Activated T-cell treated with anti-CD3 and anti-CD28 coated beads, Interleukin-2, amount 50 U/mL, for 4 hours (primary cell): Measurements from ENCODE around the gene EFNA5. TPM values are rescaled to one million over a fixed set of nuclear protein-coding genes. Genes with fewer than 3 reads are reported as not detected.

Experiments used
- ATAC-seq, 2 donors: fragments of 200-7000 bp; cut with Tn5 transposase; one replicate each; pipeline ENCODE4 v1.10.0; 2021
- DNase-seq: peaks from one replicate; pipeline ENCODE4 v3.0.0-alpha.2; 2020
- H3K27me3 Mint-ChIP-seq: one replicate; pipeline ENCODE4 v1.8.0; 2021; ENCODE audit warnings: low read depth, mixed read lengths
- H3K36me3 Mint-ChIP-seq: one replicate; pipeline ENCODE4 v1.8.0; 2022; ENCODE audit warnings: mixed read lengths; ENCODE audit not compliant: insufficient read depth
- H3K4me1 Mint-ChIP-seq: one replicate; pipeline ENCODE4 v1.8.0; 2021; ENCODE audit warnings: low read depth, mixed read lengths
- H3K4me3 Mint-ChIP-seq: one replicate; pipeline ENCODE4 v1.8.0; 2021; ENCODE audit warnings: mild to moderate bottlenecking, moderate library complexity, mixed read lengths
- H3K9me3 Mint-ChIP-seq: one replicate; pipeline ENCODE4 v1.8.0; 2021; ENCODE audit warnings: mixed read lengths
- total RNA-seq, 3 donors: library from RNA; stranded (reverse); gene quantifications; one replicate each; pipeline ENCODE4 v1.2.1, GENCODE V29; 2021

EFNA5 gene
- total RNA-seq, 3 donors from 2014 or later: 0.13 to 0.24 TPM; not detected in 1

DNA sequence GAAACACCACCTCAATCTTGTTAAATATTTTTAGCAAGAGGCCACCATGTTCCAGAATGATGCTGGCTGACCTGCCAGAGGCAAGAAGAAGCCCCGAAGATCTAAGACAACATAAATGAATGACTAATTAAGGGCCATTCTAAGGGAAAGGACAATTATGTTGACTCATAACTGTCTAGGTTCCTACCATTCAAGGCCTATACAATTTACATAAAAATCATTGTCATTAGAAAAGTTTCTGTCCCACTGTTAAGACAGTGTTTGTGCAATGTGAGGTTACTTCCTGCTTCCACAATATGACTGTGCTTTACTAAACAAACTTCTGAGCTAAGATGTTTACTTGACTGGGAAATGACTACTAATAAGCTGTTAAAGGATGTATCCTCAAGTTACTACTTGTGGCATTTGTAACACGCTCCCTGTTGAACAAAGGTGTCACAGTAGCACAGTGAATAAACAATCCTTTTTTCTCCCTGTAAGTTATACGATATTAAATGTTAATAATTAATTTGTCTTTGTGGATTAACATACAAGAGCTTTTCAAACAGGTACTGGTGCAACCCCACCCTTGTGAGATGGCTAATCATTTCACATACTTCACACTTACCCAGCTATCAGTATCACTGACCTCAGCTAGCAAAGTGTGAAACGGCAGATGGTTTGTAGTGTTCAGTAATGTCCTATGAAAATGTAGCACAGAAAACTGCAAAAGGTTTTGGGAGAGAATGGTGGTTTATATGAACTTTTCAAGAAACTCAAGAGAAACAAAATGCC, 195.8 kb downstream of the EFNA5 start:
- DNase-seq (no peak), ATAC-seq (peak in 1 of 2 donors; percentile 36)
- Mint-ChIP-seq H3K27me3 (no peaks in the 10 kb centered on the region), H3K9me3 (no peaks in the 10 kb centered on the region), H3K4me1 (peaks cover 11% of the 10 kb centered on the region), H3K4me3 (no peak overlapping the region), H3K36me3 (no peaks in the 10 kb centered on the region)

- Mint-ChIP-seq H3K4me1 (peaks cover 16% of the 10 kb centered on the region), H3K36me3 (no peaks in the 10 kb centered on the region), H3K9me3 (no peaks in the 10 kb centered on the region), H3K27me3 (no peaks in the 10 kb centered on the region), H3K4me3 (no peak overlapping the region)
- ATAC-seq (no peak), DNase-seq (no peak)
These were observed 196.4 kb downstream of the EFNA5 start for GRCh38 chr5:107474361-107474715.

GRCh38 chr5:107472620-107473064, 198.1 kb downstream of the EFNA5 start:
- Mint-ChIP-seq H3K9me3 (no peaks in the 10 kb centered on the region), H3K4me1 (peaks cover 19% of the 10 kb centered on the region), H3K36me3 (no peaks in the 10 kb centered on the region), H3K27me3 (no peaks in the 10 kb centered on the region), H3K4me3 (no peak overlapping the region)
- DNase-seq: no peak
- ATAC-seq: no peak

GRCh38 chr5:107470295-107470582, 200.5 kb downstream of the EFNA5 start:
- Mint-ChIP-seq H3K4me1 (peaks cover 11% of the 10 kb centered on the region), H3K4me3 (no peak overlapping the region), H3K27me3 (no peaks in the 10 kb centered on the region), H3K36me3 (no peaks in the 10 kb centered on the region), H3K9me3 (no peaks in the 10 kb centered on the region)
- DNase-seq (no peak), ATAC-seq (no peak)

- no peak for DNase-seq
These were observed 201.0 kb downstream of the EFNA5 start for GRCh38 chr5:107469485-107470294.

DNA sequence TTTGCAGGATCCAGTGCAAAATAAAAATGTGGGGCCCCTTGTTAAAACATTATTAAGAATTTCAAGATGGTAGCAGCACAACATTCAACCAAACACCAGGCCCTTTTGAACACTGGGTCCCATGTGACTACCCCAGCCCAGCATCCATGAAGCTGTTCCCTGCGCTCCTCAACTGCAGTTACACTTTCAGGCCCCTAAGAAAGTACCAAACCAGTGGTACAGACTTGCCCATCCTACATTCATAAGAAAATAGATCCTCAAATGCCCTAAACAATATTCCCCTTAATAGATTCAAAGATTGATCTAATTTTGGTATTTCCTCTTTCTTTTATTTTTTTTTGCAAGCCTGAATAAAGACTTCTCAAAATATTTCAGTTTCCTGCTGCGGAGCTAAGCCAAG, 201.7 kb downstream of the EFNA5 start:
- Mint-ChIP-seq H3K36me3 (no peaks in the 10 kb centered on the region), H3K4me1 (peaks cover 12% of the 10 kb centered on the region), H3K4me3 (no peak overlapping the region), H3K9me3 (no peaks in the 10 kb centered on the region), H3K27me3 (no peaks in the 10 kb centered on the region)
- ATAC-seq (no peak), DNase-seq (no peak)

More at GRCh38 chr5:107469485-107470294, 201.0 kb downstream of the EFNA5 start:
- no peaks in the 10 kb centered on the region for H3K36me3 Mint-ChIP-seq
- no peaks in the 10 kb centered on the region for H3K27me3 Mint-ChIP-seq
- H3K9me3 Mint-ChIP-seq: no peaks in the 10 kb centered on the region
- ATAC-seq: no peak
- H3K4me3 Mint-ChIP-seq: no peak overlapping the region
- H3K4me1 Mint-ChIP-seq: peaks cover 10% of the 10 kb centered on the region

GRCh38 chr5:107468276-107468675, 202.5 kb downstream of the EFNA5 start:
- DNase-seq: no peak
- no peaks in the 10 kb centered on the region for H3K36me3 Mint-ChIP-seq
- no peak overlapping the region for H3K4me3 Mint-ChIP-seq
- H3K27me3 Mint-ChIP-seq: no peaks in the 10 kb centered on the region
- peaks cover 10% of the 10 kb centered on the region for H3K4me1 Mint-ChIP-seq
- no peaks in the 10 kb centered on the region for H3K9me3 Mint-ChIP-seq
- no peak for ATAC-seq

GRCh38 chr5:107467137-107467932, 203.4 kb downstream of the EFNA5 start:
- no peaks in the 10 kb centered on the region for H3K9me3 Mint-ChIP-seq
- no peak for ATAC-seq
- no peaks in the 10 kb centered on the region for H3K36me3 Mint-ChIP-seq
- no peak for DNase-seq
- no peaks in the 10 kb centered on the region for H3K27me3 Mint-ChIP-seq
- no peak overlapping the region for H3K4me3 Mint-ChIP-seq
- peaks cover 10% of the 10 kb centered on the region for H3K4me1 Mint-ChIP-seq

DNA sequence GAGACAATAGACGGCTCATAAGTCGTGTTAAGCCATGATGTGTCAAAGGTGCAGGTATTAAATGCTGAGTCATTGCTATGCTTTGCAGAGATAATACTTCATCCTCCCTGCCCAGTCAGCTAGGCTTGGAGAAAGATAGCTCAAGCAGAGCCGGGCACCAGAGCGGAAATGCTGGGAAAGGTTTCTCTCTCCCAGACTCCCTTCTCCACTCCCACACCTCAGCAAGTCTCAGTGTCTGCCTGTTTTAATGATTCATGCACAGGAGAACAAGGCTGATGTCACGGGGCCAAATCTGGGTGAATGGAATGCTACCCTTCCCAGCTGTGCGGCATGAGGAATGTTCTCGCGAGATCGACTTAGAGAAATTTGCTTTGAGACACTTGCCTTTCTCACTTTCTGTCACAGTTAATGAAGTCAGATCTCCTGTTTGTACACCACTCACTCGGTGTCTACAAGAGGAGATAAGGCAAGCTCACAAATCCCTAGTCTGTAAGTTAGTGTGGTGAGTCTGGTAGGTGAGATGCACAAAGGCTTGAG, 204.4 kb downstream of the EFNA5 start:
- ATAC-seq: no peak
- peaks cover 10% of the 10 kb centered on the region for H3K4me1 Mint-ChIP-seq
- H3K9me3 Mint-ChIP-seq: no peaks in the 10 kb centered on the region
- no peaks in the 10 kb centered on the region for H3K36me3 Mint-ChIP-seq
- no peak for DNase-seq
- H3K27me3 Mint-ChIP-seq: no peaks in the 10 kb centered on the region
- no peak overlapping the region for H3K4me3 Mint-ChIP-seq

GRCh38 chr5:107464876-107465275, 205.9 kb downstream of the EFNA5 start:
- peaks cover 10% of the 10 kb centered on the region for H3K4me1 Mint-ChIP-seq
- H3K27me3 Mint-ChIP-seq: no peaks in the 10 kb centered on the region
- H3K9me3 Mint-ChIP-seq: no peaks in the 10 kb centered on the region
- ATAC-seq (no peak), DNase-seq (no peak)
- H3K36me3 Mint-ChIP-seq: no peaks in the 10 kb centered on the region
- no peak overlapping the region for H3K4me3 Mint-ChIP-seq

DNA sequence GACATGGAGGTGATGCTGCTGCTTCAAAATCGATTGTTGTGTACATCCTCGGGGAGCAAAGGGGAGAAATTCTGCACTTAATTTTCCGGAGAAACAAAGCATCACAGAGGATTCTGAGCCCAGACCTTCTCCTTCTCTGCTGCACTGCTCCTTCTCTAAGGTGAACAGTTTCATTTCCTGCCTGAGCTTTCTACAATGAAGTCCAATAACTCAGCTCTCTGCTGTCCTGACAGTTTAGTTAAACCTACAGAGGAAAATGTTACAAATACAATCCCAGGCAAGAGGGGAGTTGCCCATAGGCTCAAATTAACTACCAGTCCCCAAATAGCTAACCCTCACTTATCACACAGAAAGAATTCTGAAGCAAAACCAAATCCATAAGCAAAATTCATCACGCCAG, 206.3 kb downstream of the EFNA5 start:
- peaks cover 6% of the 10 kb centered on the region for H3K4me1 Mint-ChIP-seq
- H3K27me3 Mint-ChIP-seq: no peaks in the 10 kb centered on the region
- no peaks in the 10 kb centered on the region for H3K36me3 Mint-ChIP-seq
- no peak for ATAC-seq
- DNase-seq: no peak
- H3K9me3 Mint-ChIP-seq: no peaks in the 10 kb centered on the region
- H3K4me3 Mint-ChIP-seq: no peak overlapping the region

DNA sequence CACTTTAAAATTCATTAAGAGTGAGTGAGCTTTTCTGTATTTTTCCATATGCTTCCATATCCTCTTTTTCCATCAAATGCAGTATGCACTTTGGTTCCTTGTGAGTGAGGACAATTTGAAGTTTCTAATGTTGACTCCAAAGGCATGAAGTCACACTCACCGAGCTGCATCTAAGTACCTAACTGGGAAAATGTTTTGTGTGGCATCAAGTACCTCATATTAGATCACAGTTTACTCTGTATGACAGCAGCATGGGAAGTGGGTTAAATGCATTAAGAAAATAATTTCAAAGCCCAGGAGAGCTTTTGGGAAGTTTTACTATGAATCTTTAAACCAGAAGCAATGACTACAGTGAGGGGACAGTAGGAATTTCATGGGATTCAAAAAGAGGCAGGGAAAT, 207.0 kb downstream of the EFNA5 start:
- H3K4me1 Mint-ChIP-seq: peaks cover 2% of the 10 kb centered on the region
- no peaks in the 10 kb centered on the region for H3K9me3 Mint-ChIP-seq

GRCh38 chr5:107461770-107462169, 209.0 kb downstream of the EFNA5 start:
- ATAC-seq (no peak), DNase-seq (no peak)
- Mint-ChIP-seq H3K9me3 (no peaks in the 10 kb centered on the region), H3K36me3 (no peaks in the 10 kb centered on the region), H3K27me3 (no peaks in the 10 kb centered on the region), H3K4me1 (peaks cover 2% of the 10 kb centered on the region), H3K4me3 (no peak overlapping the region)

More for the DNA sequence above, 207.0 kb downstream of the EFNA5 start:
- H3K4me3 Mint-ChIP-seq: no peak overlapping the region
- ATAC-seq: no peak
- no peaks in the 10 kb centered on the region for H3K36me3 Mint-ChIP-seq
- no peaks in the 10 kb centered on the region for H3K27me3 Mint-ChIP-seq
- DNase-seq: no peak

- Mint-ChIP-seq H3K4me1 (peaks cover 2% of the 10 kb centered on the region), H3K36me3 (no peaks in the 10 kb centered on the region), H3K27me3 (no peaks in the 10 kb centered on the region), H3K9me3 (no peaks in the 10 kb centered on the region), H3K4me3 (no peak overlapping the region)
- DNase-seq (no peak), ATAC-seq (no peak)
These were observed 209.9 kb downstream of the EFNA5 start for GRCh38 chr5:107460789-107461188.
